GM23248 (cell line): ENCODE data around the gene DACT3. TPM values are rescaled to one million over a fixed set of nuclear protein-coding genes. Genes with fewer than 3 reads are reported as not detected.
A peak's percentile ranks its signal among the peaks of the same experiment; 100 is the strongest.

Experiments
- DNase-seq: peaks from one replicate; pipeline ENCODE4 v3.0.0-alpha.2; 2015
- H2AFZ ChIP-seq: fragments of 200-600 bp; sonication (generic); 2 replicates; pipeline ENCODE4 v1.6.1; 2016; ENCODE audit warnings: antibody characterized with exemption
- H3F3A ChIP-seq: fragments of 200-600 bp; sonication (generic); 2 replicates; pipeline ENCODE4 v1.6.1; 2016; ENCODE audit warnings: mild to moderate bottlenecking, antibody characterized with exemption, mixed run types; ENCODE audit not compliant: insufficient read depth
- H3K27ac ChIP-seq: fragments of 200-600 bp; sonication (generic); 2 replicates; pipeline ENCODE4 v1.5.1; 2016; ENCODE audit warnings: mild to moderate bottlenecking
- H3K27me3 ChIP-seq: fragments of 200-600 bp; sonication (generic); replicated peaks from 2 replicates; pipeline ENCODE4 v1.6.1; 2016; ENCODE audit warnings: mild to moderate bottlenecking; ENCODE audit not compliant: insufficient read depth
- H3K36me3 ChIP-seq: fragments of 200-600 bp; sonication (generic); 2 replicates; pipeline ENCODE4 v1.6.1; 2016; ENCODE audit warnings: low read depth, mild to moderate bottlenecking
- H3K4me1 ChIP-seq: fragments of 200-600 bp; sonication (generic); 2 replicates; pipeline ENCODE4 v1.6.1; 2016; ENCODE audit warnings: mild to moderate bottlenecking; ENCODE audit not compliant: insufficient read depth
- H3K4me2 ChIP-seq: fragments of 200-600 bp; sonication (generic); one replicate; pipeline ENCODE4 v1.6.1; 2016; ENCODE audit warnings: mild to moderate bottlenecking; ENCODE audit not compliant: unreplicated experiment
- H3K4me3 ChIP-seq: fragments of 200-600 bp; sonication (generic); 2 replicates; pipeline ENCODE4 v1.5.1; 2016; ENCODE audit warnings: mild to moderate bottlenecking
- H3K79me2 ChIP-seq: fragments of 200-600 bp; sonication (generic); 2 replicates; pipeline ENCODE4 v1.6.1; 2016; ENCODE audit warnings: mild to moderate bottlenecking; ENCODE audit not compliant: insufficient read depth
- H3K9ac ChIP-seq: fragments of 200-600 bp; sonication (generic); 2 replicates; pipeline ENCODE4 v1.6.1; 2016; ENCODE audit warnings: mild to moderate bottlenecking
- H3K9me2 ChIP-seq: fragments of 200-600 bp; sonication (generic); 2 replicates; pipeline ENCODE4 v1.6.1; 2016; ENCODE audit warnings: mixed run types, mild to moderate bottlenecking, moderate library complexity; ENCODE audit not compliant: insufficient read depth
- H3K9me3 ChIP-seq: fragments of 200-600 bp; sonication (generic); one replicate; pipeline ENCODE4 v1.6.1; 2017; ENCODE audit warnings: low read depth
- H4K20me1 ChIP-seq: fragments of 200-600 bp; sonication (generic); 2 replicates; pipeline ENCODE4 v1.6.0; 2016; ENCODE audit not compliant: insufficient read depth
- EZH2 ChIP-seq: fragments of 200-600 bp; sonication (generic); IDR thresholded peaks from 2 replicates; pipeline ENCODE4 v1.6.1; 2018; ENCODE audit warnings: antibody characterized with exemption, mild to moderate bottlenecking; ENCODE audit not compliant: insufficient read depth, poor library complexity, severe bottlenecking
- EZH2phosphoT487 ChIP-seq: fragments of 200-600 bp; sonication (generic); IDR thresholded peaks from 2 replicates; pipeline ENCODE4 v1.6.1; 2018; ENCODE audit warnings: antibody characterized with exemption, moderate library complexity, mild to moderate bottlenecking, low read depth; ENCODE audit not compliant: insufficient read depth
- WGBS, 2 experiments: methylation state at CpG; one replicate each; pipeline ENCODE4 v1.1.6; 2015 to 2017; ENCODE audit warnings: low lambda C conversion rate in 2 of 2, low coverage in 1 of 2; ENCODE audit errors: missing lambda C conversion rate in 2 of 2; 5-methylcytosine and 5-hydroxymethylcytosine counted together
- in situ Hi-C: fragments of 300-500 bp; cut with MboI; formaldehyde crosslinking; loops from 2 replicates; pipeline ENCODE4 v1.15.0; 2020
- polyA plus RNA-seq: library from polyadenylated mRNA; unstranded; fragments of >200 nt; fragmentation: Nextera tagmentation; extraction: Ambion mirVana; gene quantifications from 2 replicates; pipeline ENCODE4 v1.2.1, GENCODE V29; 2016
- total RNA-seq: library from RNA; depleted of rRNA; stranded (reverse); fragments of >200 nt; shearing (Covaris generic); gene quantifications from 2 replicates; pipeline ENCODE4 v1.2.3, GENCODE V29; 2014

Gene DACT3
- total and polyA plus RNA-seq, 2 experiments from 2014 or later = 0.66 to 7.1 TPM

DNA sequence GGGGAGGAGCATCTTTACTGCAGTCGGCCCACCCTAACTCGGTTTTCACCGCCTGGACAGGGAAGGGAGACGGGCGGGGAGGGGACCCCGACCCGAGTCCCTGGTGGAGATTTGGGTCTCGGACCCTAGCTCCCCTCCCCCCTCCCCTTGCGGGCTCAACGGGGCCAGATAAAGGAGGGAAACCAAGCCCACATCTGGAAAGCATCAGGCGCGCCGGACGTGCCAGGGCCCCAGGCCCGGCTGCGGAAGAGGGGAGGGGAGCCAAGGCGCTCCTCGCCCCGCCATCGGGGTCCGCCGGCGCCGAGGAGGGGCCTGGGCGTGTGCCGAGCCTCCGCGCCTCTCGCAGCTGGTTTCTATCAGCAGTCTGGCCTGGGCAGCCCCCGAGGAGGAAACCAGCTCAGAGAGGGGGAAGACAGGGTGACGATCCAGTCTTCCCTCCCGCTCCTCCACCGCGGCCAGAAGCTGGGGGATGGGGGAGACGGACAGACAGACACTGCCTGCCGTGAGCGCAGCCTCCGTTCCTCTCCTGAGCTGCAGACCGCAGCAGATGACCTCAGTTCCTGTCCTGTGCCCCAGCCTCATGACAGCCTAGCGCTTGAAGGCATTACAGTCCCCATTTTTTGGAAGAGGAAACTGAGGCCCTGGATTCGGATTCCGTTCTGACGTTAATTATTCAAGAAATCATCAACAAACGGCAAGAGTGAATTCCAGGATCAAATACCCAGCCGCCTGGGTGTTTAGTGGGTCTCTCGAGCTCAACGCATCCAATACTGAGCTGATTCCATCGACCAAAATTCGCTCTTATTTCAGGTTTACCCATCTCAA, 21.4 kb downstream of the DACT3 start:
- no peaks in the 10 kb centered on the region for H3K36me3 ChIP-seq
- no peaks in the 10 kb centered on the region for H3K9me3 ChIP-seq
- peak overlapping the region; percentile 87 for H3K4me2 ChIP-seq
- H3K79me2 ChIP-seq = no peaks in the 10 kb centered on the region
- peak overlapping the region; percentile 40; the same call in 1 of the 2 replicates for H3K27ac ChIP-seq
- H4K20me1 ChIP-seq = no peaks in the 10 kb centered on the region
- no peak for TF ChIP-seq EZH2
- no peak for TF ChIP-seq EZH2phosphoT487
- 9 to 10% methylated on average over 41 to 42 of the region's 49 CpGs for WGBS, 2 experiments
- no peaks in the 10 kb centered on the region for H3K9me2 ChIP-seq
- no peaks in the 10 kb centered on the region for H3K27me3 ChIP-seq
- no peaks in the 10 kb centered on the region for H3K4me1 ChIP-seq
- in situ Hi-C loops = no loop called here
- peak overlapping the region; percentile 86 for H2AFZ ChIP-seq
- H3K9ac ChIP-seq = peak overlapping the region; percentile 77
- DNase-seq = peak; percentile 81
- 0 out of 2 replicates have a peak, but pooled peaks cover 8% of the 10 kb centered on the region for H3F3A ChIP-seq
- peak overlapping the region; percentile 78 for H3K4me3 ChIP-seq

DNA sequence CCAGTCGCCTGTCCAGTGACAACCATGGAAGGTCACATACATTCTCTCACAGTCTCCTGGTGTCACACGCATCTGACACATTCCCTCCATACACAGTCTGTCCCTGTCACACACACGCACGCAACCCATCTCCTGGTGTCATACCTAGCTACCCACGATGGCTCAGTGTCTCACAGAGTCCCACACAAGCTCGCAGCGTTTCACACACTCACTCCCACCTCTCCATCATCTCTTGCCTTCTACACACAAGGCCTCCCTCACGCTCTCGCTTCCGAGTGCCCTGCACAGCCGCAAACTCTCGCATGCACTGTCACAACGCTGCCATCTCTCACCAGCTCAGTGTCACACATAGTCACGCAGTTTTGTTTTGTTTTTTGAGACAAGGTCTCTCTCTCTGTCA, 23.8 kb downstream of the DACT3 start:
- H3K9ac ChIP-seq = no peak overlapping the region

DNA sequence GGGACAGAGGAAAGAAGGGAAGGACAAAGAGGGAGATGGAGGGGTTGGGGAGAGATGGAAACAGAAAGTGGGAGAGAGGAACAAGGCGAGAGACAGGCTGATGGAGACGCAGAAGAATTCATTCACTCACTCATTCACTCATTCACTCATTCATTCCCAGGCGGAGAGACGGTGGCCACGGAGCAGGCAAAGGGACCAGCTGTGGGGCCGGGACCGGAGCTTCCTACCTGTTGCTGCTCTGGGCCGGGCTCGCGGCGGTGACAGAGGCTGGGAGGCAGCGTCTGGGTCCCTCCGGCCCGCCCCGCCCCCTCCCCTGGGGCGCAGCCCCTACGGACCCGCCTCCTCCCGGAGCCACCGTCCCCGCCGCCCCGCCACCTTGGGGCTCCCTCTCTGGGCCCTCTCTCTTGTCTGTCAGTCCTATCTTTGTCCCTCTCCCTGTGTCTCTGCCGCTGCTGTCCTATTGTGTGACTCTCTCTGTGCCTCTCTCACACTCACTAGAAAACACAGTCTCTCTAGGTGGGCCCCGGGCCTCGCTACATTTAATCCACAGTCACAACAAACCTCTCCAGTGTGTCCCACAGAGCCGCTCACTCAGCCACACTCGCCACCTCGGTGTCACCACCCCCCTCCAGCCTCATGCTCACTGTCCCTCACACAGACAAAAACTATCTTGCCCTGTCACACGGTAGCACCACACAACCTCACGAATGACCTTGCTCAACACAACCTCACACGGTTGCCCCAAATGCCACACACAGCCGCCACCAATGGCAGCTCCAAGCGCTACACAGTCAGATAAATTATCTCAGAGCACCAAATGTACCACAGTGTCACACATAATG, 24.8 kb downstream of the DACT3 start, which contains the start of gene GNG8:
GNG8 (minus strand) TSS at position 283 of the 842 bp plus-strand sequence. CDS start 1,520 bp downstream, outside the sequence.
- H3K4me1 ChIP-seq = peaks cover 14% of the 10 kb centered on the region
- DNase-seq = no peak
- no peak within 1 kb of the TSS for H2AFZ ChIP-seq
- no peaks in the 10 kb centered on the region for H3K79me2 ChIP-seq
- 60 to 61% methylated on average over 17 to 33 of the region's 34 CpGs for WGBS, 2 experiments
- H3K27ac ChIP-seq = no peak within 1 kb of the TSS
- H3K9me3 ChIP-seq = no peaks in the 10 kb centered on the region
- H3K4me3 ChIP-seq = no peak within 1 kb of the TSS
- peaks cover 11% of the 10 kb centered on the region; the same call in 1 of the 2 replicates for H3F3A ChIP-seq
- no peaks in the 10 kb centered on the region for H3K36me3 ChIP-seq
- no peaks in the 10 kb centered on the region for H4K20me1 ChIP-seq
- no peaks in the 10 kb centered on the region for H3K9me2 ChIP-seq
- no peak within 1 kb of the TSS for H3K4me2 ChIP-seq
- H3K27me3 ChIP-seq = no peaks in the 10 kb centered on the region
- in situ Hi-C loops = no loop called here
- TF ChIP-seq EZH2 = no peak
- TF ChIP-seq EZH2phosphoT487 = no peak
- no peak within 1 kb of the TSS for H3K9ac ChIP-seq

More for the DNA sequence above, 23.8 kb downstream of the DACT3 start:
- no peak overlapping the region for H3K27ac ChIP-seq
- no peaks in the 10 kb centered on the region for H4K20me1 ChIP-seq
- H3K27me3 ChIP-seq = no peaks in the 10 kb centered on the region
- no peak for DNase-seq
- H3F3A ChIP-seq = 0 out of 2 replicates have a peak, but pooled peaks cover 8% of the 10 kb centered on the region
- in situ Hi-C loops = no loop called here
- no peaks in the 10 kb centered on the region for H3K9me2 ChIP-seq
- no peaks in the 10 kb centered on the region for H3K79me2 ChIP-seq
- H3K4me1 ChIP-seq = peaks cover 6% of the 10 kb centered on the region; the same call in 1 of the 2 replicates
- H3K36me3 ChIP-seq = no peaks in the 10 kb centered on the region
- H3K4me2 ChIP-seq = no peak overlapping the region
- no peak overlapping the region for H2AFZ ChIP-seq
- no peak overlapping the region for H3K4me3 ChIP-seq
- 98% methylated on average over 14 of the region's 14 CpGs for WGBS, 2 experiments
- TF ChIP-seq EZH2phosphoT487 (no peak), EZH2 (no peak)
- H3K9me3 ChIP-seq = no peaks in the 10 kb centered on the region

DNA sequence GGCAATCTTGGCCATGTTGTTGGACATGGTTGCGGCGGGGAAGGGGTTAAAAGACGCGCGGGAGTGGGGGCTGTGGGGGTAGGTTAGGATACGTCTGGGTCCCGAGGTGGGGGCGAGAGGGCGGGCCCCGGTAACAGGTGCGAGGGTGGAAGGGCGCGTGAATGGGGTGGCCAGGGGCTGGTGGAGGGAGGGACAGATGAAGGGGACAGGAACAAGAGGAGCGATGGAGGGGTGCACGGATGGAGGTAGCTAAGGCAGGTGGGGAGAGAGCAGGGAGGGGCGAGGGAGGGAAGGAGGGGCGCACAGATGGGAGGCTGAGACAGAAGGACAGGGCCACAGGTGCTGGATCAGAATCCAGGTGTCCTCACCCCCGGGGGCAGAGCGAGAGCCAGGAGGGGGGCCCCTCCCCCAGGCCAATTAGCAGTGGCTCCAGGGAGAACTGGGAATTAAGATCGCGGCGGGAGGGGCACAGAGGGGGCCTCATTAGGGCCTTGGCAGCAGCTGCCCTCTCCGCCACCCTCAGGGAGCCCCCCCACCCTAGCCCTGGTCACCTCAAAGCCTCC, 26.2 kb downstream of the DACT3 start:
- peaks cover 11% of the 10 kb centered on the region; the same call in 1 of the 2 replicates for H3F3A ChIP-seq
- no peak for DNase-seq
- WGBS, 2 experiments = 8 to 11% methylated on average over 9 to 23 of the region's 23 CpGs
- H3K27ac ChIP-seq = no peak overlapping the region
- no peaks in the 10 kb centered on the region for H3K9me2 ChIP-seq
- TF ChIP-seq EZH2phosphoT487 = no peak
- no peak for TF ChIP-seq EZH2
- H3K9me3 ChIP-seq = no peaks in the 10 kb centered on the region
- peak overlapping the region; percentile 79 for H2AFZ ChIP-seq
- no peaks in the 10 kb centered on the region for H4K20me1 ChIP-seq
- in situ Hi-C loops = no loop called here
- no peak overlapping the region for H3K9ac ChIP-seq
- peaks cover 21% of the 10 kb centered on the region for H3K4me1 ChIP-seq
- H3K79me2 ChIP-seq = no peaks in the 10 kb centered on the region
- H3K4me2 ChIP-seq = peak overlapping the region; percentile 72
- peak overlapping the region; percentile 71 for H3K4me3 ChIP-seq
- H3K27me3 ChIP-seq = no peaks in the 10 kb centered on the region
- no peaks in the 10 kb centered on the region for H3K36me3 ChIP-seq
